HG03558 (cell line): ENCODE data around the gene USP6.
"Not testable (repeated sequence)": the region's sequence is repeated elsewhere in the genome, so short reads cannot be mapped to it uniquely, and the experiment has no call there.

ENCODE experiments used
- ATAC-seq: cut with Tn5 transposase; IDR thresholded peaks from one replicate; pipeline ENCODE4 v1.9.1; 2021; ENCODE audit warnings: moderate number of reproducible peaks; ENCODE audit not compliant: unreplicated experiment; ENCODE audit errors: extremely low read depth

USP6 gene

DNA sequence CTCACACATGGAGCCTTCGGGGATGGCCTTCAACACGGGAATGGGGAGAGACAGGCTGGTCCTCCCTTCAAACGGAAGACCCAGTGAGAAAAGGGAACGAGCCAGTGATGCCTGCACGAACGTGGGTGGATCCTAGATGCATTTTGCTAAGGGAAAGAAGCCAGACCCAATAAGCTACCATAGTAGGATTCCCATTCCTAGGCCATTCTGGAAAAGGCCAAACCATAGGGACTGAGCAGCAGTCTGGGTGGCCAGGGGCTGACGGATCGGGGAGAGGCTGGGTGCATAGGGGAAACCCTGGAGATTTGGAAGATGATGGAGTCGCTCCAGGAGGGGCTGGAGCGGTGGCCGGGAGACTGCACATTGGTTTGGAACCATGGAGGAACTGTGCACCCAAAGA lies 18.7 kb downstream of the USP6 start:
- not testable (repeated sequence) for ATAC-seq

DNA sequence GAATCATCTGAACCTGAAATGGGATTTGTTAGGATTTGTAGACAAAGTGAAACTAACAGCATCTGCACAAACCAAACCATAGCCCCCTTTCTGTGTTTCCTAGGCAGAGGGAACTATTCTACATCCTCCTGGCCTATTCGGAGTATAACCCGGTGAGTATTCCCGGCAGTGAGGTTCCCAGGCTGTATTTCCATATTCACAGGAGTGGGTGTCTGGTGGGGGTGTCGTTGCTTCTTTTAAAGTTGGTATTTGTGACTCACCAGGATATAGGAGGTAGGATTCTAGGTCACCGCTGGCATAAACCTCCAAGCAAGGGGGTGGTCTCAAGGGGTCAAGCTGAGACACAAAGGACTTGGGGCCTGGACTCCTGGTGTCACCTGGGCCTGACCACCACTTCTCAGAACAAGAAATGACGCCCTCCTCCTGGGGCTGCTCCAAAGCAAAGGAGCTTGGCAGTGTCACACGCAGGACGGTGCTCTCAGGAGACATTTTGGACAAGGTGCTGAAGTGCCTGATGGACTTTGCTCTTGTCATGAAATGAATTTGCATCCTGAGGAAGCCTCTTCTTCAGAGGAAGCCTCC lies 19.4 kb downstream of the USP6 start:
- ATAC-seq = not testable (repeated sequence)

DNA sequence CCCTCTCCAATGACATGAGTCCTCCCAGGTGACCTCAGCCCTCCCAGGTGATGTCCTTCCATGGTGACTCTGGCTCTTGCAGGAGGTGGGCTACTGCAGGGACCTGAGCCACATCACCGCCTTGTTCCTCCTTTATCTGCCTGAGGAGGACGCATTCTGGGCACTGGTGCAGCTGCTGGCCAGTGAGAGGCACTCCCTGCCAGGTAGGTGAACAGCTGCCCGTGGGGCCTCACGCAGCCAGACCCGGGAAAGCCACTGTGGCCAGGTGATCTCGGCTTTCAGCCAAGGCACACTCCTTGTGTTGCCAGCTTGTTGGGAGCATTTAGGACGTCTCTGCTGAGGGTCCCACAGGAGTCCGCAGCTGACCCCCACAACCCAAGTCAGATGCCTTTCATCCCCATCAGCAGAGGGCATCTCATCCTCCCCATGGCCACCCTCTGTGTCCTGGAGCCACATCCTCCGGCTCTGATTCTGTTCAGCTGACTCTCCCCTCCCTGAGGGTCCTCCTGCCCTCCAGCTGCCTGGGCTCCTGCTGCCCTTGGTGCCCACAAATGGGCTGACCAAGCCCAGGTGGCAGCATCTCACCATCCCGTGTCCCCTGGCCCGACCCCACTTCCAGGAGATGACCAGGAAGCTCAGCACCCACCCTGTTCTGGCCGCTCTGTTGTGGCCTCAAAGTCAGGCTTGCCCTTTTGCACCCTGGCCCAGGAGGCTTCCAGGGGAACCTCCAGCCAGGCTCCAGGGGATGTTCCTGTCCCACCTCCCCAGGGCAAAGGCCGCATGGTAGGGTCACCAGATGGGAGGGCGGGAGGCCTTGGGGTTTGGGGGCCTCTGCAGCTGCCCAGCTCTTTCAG lies 20.1 kb downstream of the USP6 start:
- no peak for ATAC-seq

DNA sequence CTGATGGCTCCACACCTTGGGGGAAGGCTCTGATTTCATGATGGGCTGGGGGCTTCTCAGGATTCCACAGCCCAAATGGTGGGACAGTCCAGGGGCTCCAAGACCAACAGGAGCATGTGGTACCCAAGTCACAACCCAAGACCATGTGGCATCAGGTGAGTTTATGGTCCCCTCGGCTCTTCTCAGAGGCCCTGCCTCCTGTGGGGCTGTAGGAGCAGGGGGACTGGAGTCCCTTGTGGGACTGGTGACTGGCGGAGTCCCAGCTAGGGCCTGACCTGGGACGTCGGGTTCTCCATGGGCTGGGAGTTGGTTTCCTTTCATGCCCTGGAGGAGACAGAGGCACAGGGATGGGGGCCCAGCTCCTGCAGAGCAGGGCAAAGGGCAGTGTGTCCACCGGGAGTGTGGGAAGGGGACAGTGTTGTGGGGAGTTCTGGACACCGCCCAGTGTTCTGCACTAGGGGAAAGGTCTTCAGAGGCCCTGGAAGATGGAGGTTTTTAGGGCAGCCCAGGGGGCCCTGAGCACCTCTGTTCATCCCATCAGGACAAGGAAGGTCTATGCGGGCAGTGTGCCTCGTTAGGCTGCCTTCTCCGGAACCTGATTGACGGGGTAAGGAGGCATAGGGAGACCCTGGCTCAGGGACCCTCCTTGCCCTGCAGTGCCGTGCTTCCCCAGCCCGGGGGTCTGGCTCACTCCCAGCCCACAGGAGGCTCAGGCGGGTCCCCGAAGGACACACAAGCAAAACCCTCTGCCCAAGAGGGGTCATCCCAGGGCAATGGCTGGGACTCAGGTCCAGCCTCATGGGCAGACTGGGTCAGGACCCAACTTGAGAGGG lies 21.0 kb downstream of the USP6 start:
- not testable (repeated sequence) for ATAC-seq

DNA sequence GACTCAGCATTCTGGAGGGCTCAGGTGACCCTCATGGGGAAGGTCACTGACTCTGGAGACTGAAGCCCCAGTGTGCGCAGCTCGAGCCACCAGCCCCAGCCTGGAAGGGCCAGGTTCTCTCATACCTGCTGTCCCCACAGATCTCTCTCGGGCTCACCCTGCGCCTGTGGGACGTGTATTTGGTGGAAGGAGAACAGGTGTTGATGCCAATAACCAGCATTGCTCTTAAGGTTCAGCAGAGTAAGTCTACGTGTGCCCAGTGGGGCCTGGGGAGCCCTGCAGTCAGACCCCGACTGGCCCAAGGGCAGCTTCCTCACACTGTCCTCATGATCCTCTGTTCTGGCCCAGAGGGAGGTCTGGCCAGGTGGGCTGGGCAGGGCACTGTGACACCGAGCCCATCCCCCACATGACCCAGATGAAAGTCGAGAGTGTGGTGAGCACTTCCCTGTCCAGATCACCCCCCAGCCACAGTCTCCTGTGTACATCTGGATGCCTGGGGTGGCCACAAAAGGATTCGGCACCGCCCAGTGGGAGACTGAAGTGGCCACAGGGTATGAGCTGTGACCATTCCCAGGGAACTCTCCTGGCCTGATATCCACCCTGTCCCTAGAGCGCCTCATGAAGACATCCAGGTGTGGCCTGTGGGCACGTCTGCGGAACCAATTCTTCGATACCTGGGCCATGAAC lies 21.8 kb downstream of the USP6 start:
- not testable (repeated sequence) for ATAC-seq

DNA sequence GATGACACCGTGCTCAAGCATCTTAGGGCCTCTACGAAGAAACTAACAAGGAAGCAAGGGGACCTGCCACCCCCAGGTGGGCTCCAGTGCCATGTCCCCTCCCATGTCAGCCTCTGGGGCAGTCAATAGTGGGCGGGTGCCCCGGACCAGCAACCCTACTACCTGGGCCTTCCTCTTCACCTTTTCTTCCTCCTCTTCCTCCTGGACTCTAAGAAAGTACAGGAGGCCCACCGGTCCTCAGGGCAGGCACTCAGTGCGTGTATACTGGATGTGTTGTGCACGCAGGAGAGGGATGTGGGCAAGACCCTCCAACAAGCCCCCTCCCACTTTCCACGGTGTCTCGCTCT lies 22.3 kb downstream of the USP6 start:
- not testable (repeated sequence) for ATAC-seq

DNA sequence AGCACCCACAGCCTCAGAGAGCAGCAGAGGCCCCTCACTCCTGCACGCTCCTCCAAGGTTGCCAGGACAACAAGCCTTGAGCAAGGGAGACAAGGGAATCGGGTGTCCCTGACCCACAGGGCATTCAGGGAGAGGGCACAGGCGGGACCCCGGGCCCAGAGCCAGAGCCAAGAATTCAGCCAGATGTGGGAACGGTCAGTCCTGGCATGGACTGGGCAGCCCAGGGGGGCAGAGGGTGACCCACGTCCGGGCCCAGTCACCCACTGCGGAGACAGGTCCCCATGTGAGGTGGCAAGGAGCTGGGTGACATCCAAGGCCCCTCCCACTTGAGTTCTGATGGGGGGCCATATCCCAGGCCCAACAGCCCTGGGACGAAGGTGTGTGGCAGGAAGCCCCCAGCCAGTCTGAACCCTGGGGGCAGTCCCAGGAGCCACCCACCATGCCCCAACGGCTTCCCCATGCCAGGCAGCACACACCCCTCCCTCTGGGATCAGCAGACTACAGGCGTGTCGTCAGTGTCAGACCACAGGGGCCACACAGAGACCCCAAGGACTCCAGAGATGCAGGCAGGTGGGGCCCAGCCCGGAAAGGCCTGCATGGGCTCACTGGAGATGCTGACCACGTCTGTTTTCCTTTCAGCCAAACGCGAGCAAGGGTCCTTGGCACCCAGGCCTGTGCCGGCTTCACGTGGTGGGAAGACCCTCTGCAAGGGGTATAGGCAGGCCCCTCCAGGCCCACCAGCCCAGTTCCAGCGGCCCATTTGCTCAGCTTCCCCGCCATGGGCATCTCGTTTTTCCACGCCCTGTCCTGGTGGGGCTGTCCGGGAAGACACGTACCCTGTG lies 23.0 kb downstream of the USP6 start:
- no peak for ATAC-seq

DNA sequence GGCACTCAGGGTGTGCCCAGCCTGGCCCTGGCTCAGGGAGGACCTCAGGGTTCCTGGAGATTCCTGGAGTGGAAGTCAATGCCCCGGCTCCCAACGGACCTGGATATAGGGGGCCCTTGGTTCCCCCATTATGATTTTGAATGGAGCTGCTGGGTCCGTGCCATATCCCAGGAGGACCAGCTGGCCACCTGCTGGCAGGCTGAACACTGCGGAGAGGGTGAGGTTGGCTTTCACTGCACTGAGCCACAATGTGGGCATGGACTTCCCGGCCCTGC lies 23.6 kb downstream of the USP6 start:
- ATAC-seq = no peak

DNA sequence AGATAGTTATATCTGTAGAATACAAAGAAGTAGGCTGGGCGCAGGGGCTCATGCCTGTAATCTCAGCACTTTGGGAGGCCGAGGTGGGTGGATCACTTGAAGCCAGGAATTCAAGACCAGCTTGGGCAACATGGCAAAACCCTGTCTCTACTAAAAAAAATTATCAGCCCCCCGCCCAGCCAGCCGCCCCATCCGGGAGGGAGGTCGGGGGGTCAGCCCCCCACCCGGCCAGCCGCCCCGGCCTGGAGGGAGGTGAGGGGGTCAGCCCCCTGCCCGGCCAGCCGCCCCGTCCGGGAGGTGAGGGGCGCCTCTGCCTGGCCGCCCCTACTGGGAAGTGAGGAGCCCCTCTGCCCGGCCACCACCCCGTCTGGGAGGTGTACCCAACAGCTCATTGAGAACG lies 27.0 kb downstream of the USP6 start:
- ATAC-seq = not testable (repeated sequence)

DNA sequence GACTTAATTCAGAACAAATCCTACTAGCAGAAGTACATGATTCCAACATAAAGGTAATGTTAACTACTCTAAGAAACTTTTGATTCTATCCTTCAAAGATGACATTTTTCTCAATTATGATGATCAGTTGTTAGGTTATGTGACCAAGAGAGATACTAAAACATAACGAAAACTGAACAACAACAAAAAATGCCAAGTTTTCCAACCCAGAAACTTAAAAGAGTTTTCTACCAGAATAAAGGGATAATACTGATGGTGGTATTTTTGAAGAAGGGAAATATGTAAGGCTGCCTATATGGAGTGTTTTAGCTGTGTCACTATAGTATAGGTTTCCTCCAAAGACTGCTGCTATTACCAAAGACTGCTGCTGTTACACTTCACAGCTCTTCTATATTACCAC lies 30.3 kb downstream of the USP6 start:
- ATAC-seq = not testable (repeated sequence)

DNA sequence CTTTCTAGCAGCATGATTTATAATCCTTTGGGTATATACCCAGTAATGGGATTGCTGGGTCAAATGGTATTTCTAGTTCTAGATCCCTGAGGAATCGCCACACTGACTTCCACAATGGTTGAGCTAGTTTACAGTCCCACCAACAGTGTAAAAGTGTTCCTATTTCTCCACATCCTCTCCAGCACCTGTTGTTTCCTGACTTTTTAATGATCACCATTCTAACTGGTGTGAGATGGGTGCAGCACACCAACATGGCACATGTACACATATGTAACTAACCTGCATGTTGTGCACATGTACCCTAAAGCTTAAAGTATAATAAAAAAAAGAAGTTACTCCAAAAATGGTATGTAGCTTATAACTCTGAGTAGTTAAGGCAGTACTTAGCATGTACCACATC lies 44.9 kb downstream of the USP6 start:
- ATAC-seq = not testable (repeated sequence)

DNA sequence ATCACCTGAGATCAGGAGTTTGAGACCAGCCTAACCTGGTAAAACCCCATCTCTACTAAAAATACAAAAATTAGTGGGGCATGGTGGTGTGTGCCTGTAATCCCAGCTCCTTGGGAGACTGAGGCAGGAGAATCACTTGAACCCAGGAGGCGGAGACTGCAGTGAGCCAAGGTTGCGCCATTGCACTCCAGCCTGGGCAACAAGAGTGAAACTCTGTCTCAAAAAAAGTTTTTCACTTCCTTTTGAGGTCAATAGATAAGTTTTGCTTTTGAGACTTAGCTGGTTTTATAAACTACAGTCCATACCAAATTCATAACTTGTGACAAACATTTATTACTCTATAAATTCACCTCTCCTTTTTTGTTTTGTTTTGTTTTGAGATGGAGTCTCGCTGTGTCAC lies 46.0 kb downstream of the USP6 start:
- not testable (repeated sequence) for ATAC-seq

DNA sequence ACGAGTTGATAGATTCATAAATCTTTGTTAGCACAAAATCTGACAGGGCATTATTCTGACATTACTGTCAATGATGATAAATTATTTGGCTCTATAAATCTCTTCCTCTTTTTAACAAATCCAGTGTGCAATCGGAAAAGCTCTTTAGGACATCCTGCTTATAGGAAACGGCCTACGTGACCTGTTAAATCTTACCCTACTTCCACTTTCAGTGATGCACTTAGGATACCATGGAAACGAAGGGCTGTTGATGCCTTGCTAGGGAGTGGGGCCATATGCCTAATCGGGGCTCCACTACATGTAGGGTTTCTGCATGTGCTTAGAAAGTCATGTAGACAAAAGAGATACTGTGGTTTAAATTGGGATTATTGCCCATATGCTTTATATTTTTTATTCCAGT lies 48.6 kb downstream of the USP6 start:
- no peak for ATAC-seq

DNA sequence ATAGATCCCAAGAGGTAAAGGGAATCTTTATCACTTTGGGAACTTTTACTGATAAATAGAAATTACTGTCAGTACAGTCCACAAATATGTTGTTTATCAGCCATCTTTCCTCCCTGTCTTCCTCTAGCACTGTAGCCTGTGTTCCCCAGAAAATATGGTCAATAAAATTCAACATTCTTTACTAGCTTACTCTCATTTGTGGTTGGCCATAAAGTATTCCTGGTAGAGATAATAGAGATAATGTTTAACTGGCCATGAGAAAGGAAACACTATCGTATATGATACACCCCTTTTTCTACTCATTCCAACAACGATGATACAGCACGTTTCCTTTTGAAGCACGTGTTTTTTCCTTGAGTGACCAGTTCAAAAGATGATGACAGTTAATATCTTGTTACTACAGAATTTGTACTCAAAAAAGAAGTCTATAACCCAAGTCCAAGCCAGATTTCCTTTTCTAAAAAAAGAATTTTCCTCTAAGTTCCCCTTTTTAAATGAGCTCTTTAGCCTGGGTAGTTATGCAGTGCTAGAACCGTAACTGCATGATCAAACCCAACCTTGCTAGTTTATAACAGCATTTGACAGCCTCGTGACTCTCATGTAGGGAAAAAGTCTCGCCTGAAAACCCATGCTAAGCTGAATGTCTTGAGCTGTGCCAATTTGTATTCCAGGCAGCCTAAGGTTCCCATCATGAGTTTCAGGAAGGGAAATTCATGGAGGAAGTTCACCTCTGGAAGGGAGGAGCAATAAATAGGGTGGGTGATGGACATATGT lies 50.1 kb downstream of the USP6 start:
- not testable (repeated sequence) for ATAC-seq

DNA sequence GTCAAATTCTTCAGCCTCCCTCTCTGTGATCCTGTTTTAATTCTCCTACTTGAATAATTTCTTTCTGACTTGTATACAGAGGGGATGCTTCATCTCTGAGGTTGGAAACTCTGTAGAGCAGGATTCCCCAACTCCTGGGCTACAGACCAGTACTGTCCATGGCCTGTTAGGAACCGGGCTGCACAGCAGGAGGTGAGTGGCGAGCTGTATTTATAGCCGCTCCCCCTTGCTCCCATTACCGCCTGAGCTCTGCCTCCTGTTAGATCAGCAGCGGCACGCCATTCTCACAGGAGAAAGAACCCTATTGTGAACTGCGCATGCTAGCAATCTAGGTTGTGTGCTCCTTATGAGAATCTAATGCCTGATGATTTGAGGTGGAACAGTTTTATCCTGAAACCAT lies 59.2 kb downstream of the USP6 start:
- not testable (repeated sequence) for ATAC-seq

DNA sequence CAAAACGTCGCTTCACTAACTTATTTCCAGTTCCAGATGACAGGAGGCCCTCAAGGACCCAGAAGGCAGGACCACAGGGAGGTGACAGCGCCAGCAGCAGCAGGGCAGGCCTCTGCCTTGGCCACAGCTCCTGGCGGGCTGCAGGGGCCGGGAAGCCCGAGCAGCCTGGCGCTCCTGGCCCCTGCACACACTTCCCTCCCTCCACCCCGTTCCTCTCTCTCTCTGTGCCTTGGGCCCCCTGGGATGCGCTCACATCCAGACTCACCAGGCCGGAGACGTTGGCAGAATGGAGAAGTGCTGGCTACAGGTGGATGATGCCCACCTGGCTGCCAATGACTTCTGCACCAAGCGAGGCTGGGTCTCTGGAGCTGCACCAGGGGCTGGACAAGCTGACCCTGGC lies 63.2 kb downstream of the USP6 start:
- ATAC-seq = no peak

DNA sequence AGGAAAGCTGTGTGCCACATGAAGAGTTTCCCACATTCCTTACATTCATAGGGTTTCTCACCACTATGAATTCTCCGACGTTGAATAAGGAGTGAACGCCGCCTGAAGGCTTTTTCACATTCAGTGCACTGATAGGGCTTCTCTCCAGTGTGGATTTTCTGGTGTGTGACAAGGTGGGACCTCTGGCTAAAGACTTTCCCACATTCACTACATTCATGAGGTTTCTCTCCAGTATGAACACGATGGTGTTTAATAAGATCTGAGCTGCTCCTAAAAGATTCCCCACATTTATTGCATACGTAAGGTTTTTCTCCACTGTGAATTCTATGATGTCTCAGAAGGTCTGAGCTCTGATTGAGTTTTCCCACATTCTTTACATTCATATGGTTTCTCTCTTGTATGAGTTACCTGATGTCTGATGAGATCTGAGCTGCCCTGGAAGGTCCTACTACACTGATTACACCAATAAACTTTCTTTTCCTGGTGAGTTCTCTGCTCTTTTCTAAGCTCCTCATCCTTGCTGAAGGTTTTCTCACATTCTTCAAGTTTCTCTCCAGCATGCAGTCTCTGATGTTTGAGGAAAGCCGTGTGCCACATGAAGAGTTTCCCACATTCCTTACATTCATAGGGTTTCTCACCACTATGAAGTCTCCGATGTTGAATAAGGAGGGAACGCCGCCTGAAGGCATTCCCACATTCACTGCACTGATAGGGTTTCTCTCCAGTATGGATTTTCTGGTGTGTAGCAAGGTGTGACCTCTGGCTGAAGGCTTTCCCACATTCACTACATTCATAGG lies 65.9 kb downstream of the USP6 start:
- no peak for ATAC-seq

DNA sequence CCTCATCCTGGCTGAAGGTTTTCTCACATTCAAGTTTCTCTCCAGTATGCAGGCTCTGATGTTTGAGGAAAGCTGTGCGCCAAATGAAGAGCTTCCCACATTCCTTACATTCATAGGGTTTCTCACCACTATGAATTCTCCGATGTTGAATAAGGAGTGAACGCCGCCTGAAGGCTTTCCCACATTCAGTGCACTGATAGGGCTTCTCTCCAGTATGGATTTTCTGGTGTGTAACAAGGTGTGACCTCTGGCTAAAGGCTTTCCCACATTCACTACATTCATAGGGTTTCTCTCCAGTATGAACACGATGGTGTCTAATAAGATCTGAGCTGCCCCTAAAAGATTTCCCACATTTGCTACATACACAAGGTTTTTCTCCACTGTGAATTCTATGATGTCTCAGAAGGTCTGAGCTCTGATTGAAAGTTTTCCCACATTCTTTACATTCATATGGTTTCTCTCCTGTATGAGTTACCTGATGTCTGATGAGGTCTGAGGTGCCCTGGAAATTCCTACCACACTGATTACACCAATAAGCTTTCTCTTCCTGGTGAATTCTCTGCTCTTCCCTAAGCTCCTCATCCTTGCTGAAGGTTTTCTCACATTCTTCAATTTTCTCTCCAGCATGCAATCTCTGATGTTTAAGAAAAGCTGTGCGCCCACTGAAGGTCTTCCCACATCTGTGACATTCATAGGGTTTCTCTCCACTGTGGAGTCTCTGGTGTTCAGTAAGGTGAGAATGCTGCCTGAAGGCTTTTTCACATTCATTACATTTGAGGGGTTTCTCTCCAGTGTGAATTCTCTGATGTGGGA lies 67.0 kb downstream of the USP6 start:
- ATAC-seq = no peak
